Trophoblast cell (in vitro differentiated cells and primary cell): ENCODE measurements around the gene NR2F6.
"Not testable (repeated sequence)": the region's sequence is repeated elsewhere in the genome, so short reads cannot be mapped to it uniquely, and the experiment has no call there.

Experiments
- DNase-seq, 2 donors: peaks; one replicate each; pipeline ENCODE4 v3.0.0-alpha.2; 2016
- H2AFZ ChIP-seq: 2 replicates; pipeline ENCODE4 v1.6.1; 2013; ENCODE audit warnings: low read length, moderate library complexity, mild to moderate bottlenecking; ENCODE audit not compliant: insufficient read depth, poor library complexity
- H2AK5ac ChIP-seq: 2 replicates; pipeline ENCODE4 v1.6.1; 2013; ENCODE audit warnings: mild to moderate bottlenecking, low read length
- H2BK120ac ChIP-seq: 2 replicates; pipeline ENCODE4 v1.6.1; 2013; ENCODE audit warnings: low read length, mild to moderate bottlenecking, moderate library complexity; ENCODE audit not compliant: insufficient read depth, poor library complexity
- H2BK12ac ChIP-seq: 2 replicates; pipeline ENCODE4 v1.6.1; 2013; ENCODE audit warnings: mild to moderate bottlenecking, low read length, moderate library complexity
- H2BK5ac ChIP-seq: 2 replicates; pipeline ENCODE4 v1.6.1; 2013; ENCODE audit warnings: low read length, low read depth, moderate library complexity, mild to moderate bottlenecking; ENCODE audit not compliant: poor library complexity
- H3K14ac ChIP-seq: 2 replicates; pipeline ENCODE4 v1.6.1; 2013; ENCODE audit warnings: mild to moderate bottlenecking, low read length
- H3K18ac ChIP-seq: 2 replicates; pipeline ENCODE4 v1.6.1; 2013; ENCODE audit warnings: mild to moderate bottlenecking, low read length
- H3K23ac ChIP-seq: 2 replicates; pipeline ENCODE4 v1.6.1; 2013; ENCODE audit warnings: low read length
- H3K27ac ChIP-seq: 2 replicates; pipeline ENCODE4 v1.5.1; 2013; ENCODE audit warnings: low read depth, mild to moderate bottlenecking, inconsistent platforms, low read length, moderate library complexity
- H3K27me3 ChIP-seq: 2 replicates; pipeline ENCODE4 v1.6.1; 2013; ENCODE audit warnings: inconsistent platforms, mild to moderate bottlenecking, low read length, moderate library complexity; ENCODE audit not compliant: insufficient read depth
- H3K36me3 ChIP-seq, 2 experiments: 1 replicate in 1 of 2; 2 replicates in 1 of 2; pipeline ENCODE4 v1.6.1; 2013; ENCODE audit warnings: low read length in 2 of 2, mild to moderate bottlenecking in 2 of 2, moderate library complexity in 1 of 2; ENCODE audit not compliant: insufficient read depth in 2 of 2, control insufficient read depth in 1 of 2
- H3K4ac ChIP-seq: 2 replicates; pipeline ENCODE4 v1.6.1; 2013; ENCODE audit warnings: low read depth, mild to moderate bottlenecking, low read length, moderate library complexity
- H3K4me1 ChIP-seq, 2 experiments: 1 replicate in 1 of 2; 2 replicates in 1 of 2; pipeline ENCODE4 v1.6.1; 2013; ENCODE audit warnings: low read length in 2 of 2, mild to moderate bottlenecking in 2 of 2, moderate library complexity in 1 of 2; ENCODE audit not compliant: insufficient read depth in 2 of 2, control insufficient read depth in 1 of 2
- H3K4me2 ChIP-seq: 2 replicates; pipeline ENCODE4 v1.6.1; 2013; ENCODE audit warnings: inconsistent platforms, mild to moderate bottlenecking, low read length, moderate library complexity
- H3K4me3 ChIP-seq: 2 replicates; pipeline ENCODE4 v1.5.1; 2013; ENCODE audit warnings: mild to moderate bottlenecking, low read depth, low read length, inconsistent platforms
- H3K79me1 ChIP-seq: one replicate; pipeline ENCODE4 v1.6.1; 2013; ENCODE audit warnings: low read length
- H3K79me2 ChIP-seq: 2 replicates; pipeline ENCODE4 v1.6.1; 2013; ENCODE audit warnings: low read length, mild to moderate bottlenecking; ENCODE audit not compliant: control insufficient read depth, insufficient read depth, poor library complexity
- H3K9ac ChIP-seq: 2 replicates; pipeline ENCODE4 v1.6.1; 2013; ENCODE audit warnings: mild to moderate bottlenecking, low read length
- H3K9me3 ChIP-seq: 2 replicates; pipeline ENCODE4 v1.6.1; 2013; ENCODE audit warnings: low read depth, mild to moderate bottlenecking, control low read depth, inconsistent platforms, low read length; ENCODE audit not compliant: insufficient read depth
- H4K12ac ChIP-seq: 2 replicates; pipeline ENCODE4 v1.6.1; 2013; ENCODE audit warnings: low read depth, mild to moderate bottlenecking, low read length, moderate library complexity
- H4K8ac ChIP-seq: 2 replicates; pipeline ENCODE4 v1.6.1; 2013; ENCODE audit warnings: low read depth, mild to moderate bottlenecking, low read length, moderate library complexity
- H4K91ac ChIP-seq: one replicate; pipeline ENCODE4 v1.6.1; 2013; ENCODE audit warnings: low read depth, mild to moderate bottlenecking, low read length, moderate library complexity
- WGBS: extraction: QIAGEN DNeasy Blood & Tissue Kit; methylation state at CpG from one replicate; pipeline ENCODE4 v1.1.7; 2013; ENCODE audit warnings: missing lambda C conversion rate; ENCODE audit not compliant: insufficient read length, insufficient coverage; ENCODE audit errors: extremely low coverage; 5-methylcytosine and 5-hydroxymethylcytosine counted together

The NR2F6 gene

DNA sequence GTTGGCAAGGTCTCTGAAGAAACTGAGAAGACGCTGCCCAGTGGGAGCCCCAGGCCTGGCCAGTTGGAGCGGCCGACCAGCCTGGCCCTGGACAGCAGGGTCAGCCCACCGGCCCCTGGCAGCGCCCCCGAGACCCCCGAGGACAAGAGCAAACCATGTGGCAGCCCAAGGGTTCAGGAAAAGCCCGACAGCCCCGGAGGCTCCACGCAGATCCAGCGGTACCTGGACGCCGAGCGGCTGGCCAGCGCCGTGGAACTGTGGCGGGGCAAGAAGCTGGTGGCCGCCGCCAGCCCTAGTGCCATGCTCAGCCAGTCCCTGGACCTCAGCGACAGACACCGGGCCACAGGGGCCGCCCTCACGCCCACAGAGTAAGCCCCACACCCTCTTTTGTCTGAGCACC lies 50.6 kb downstream of the NR2F6 start:
- peaks cover 2% of the 10 kb centered on the region for H3K9me3 ChIP-seq
- no peak overlapping the region for H4K91ac ChIP-seq
- H3K14ac ChIP-seq = no peak overlapping the region
- H3K79me2 ChIP-seq = no peaks in the 10 kb centered on the region
- H2AFZ ChIP-seq = no peak overlapping the region
- H3K27ac ChIP-seq = no peak overlapping the region
- no peak overlapping the region for H2BK120ac ChIP-seq
- H3K79me1 ChIP-seq = no peaks in the 10 kb centered on the region
- no peak overlapping the region for H3K4me2 ChIP-seq
- no peak overlapping the region for H2BK12ac ChIP-seq
- H3K18ac ChIP-seq = no peak overlapping the region
- DNase-seq = no peak
- no peak overlapping the region for H3K4me3 ChIP-seq
- no peak overlapping the region for H4K12ac ChIP-seq
- H3K36me3 ChIP-seq = peaks cover 73 to 75% of the 10 kb centered on the region in 2 experiments
- H3K4me1 ChIP-seq = no peaks in the 10 kb centered on the region
- H2AK5ac ChIP-seq = no peak overlapping the region
- no peak overlapping the region for H3K9ac ChIP-seq
- WGBS = no CpG with 5 or more reads among the region's 23 CpGs
- no peak overlapping the region for H2BK5ac ChIP-seq
- no peak overlapping the region for H3K4ac ChIP-seq
- no peaks in the 10 kb centered on the region for H3K27me3 ChIP-seq
- no peak overlapping the region for H3K23ac ChIP-seq
- no peak overlapping the region for H4K8ac ChIP-seq

DNA sequence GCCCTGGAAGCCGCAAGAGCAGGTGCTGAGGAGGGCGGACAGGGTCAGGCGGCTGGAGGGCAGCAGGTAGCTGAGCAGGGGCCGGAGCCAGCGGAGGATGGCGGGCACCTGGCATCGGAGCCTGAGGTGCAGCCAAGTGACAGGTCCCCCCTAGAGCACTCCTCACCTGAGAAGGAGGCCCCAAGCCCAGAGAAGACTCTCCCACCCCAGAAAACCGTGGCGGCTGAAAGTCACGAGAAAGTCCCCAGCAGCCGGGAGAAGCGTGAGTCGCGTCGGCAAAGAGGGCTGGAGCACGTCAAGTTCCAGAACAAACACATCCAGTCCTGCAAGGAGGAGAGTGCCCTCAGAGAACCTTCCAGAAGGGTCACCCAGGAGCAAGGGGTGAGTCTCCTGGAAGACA lies 51.1 kb downstream of the NR2F6 start:
- Histone ChIP-seq H3K23ac (no peak overlapping the region), H2BK5ac (no peak overlapping the region), H2BK12ac (no peak overlapping the region), H3K4ac (no peak overlapping the region), H3K4me3 (no peak overlapping the region), H2AK5ac (no peak overlapping the region), H3K27ac (no peak overlapping the region), H4K12ac (no peak overlapping the region), H3K9ac (no peak overlapping the region), H3K9me3 (peaks cover 2% of the 10 kb centered on the region), H4K91ac (no peak overlapping the region), H3K4me2 (no peak overlapping the region), H3K27me3 (no peaks in the 10 kb centered on the region), H4K8ac (no peak overlapping the region), H3K14ac (no peak overlapping the region), H3K79me1 (no peaks in the 10 kb centered on the region), H3K36me3 (peaks cover 71 to 76% of the 10 kb centered on the region in 2 experiments), H3K18ac (no peak overlapping the region), H2BK120ac (no peak overlapping the region), H3K79me2 (no peaks in the 10 kb centered on the region), H2AFZ (no peak overlapping the region), H3K4me1 (no peaks in the 10 kb centered on the region)
- WGBS = no CpG with 5 or more reads among the region's 16 CpGs
- DNase-seq = no peak

DNA sequence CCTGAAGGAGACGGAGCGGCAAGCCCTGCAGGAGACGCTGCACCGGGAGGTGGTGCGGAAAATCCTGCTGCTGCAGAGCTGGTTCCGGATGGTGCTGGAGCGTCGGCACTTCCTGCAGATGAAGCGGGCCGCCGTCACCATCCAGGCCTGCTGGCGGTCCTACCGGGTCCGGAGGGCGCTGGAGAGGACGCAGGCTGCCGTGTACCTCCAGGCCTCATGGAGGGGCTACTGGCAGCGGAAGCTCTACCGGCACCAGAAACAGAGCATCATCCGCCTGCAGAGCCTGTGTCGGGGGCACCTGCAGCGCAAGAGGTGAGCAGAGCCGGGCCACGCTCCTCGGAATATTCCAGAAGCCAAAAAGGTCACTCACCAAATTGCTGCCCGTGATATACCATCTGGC lies 53.0 kb downstream of the NR2F6 start:
- H2AK5ac ChIP-seq = no peak overlapping the region
- H3K4me1 ChIP-seq = no peaks in the 10 kb centered on the region
- H3K4ac ChIP-seq = no peak overlapping the region
- no peak overlapping the region for H3K27ac ChIP-seq
- no peak overlapping the region for H4K12ac ChIP-seq
- H3K79me1 ChIP-seq = no peaks in the 10 kb centered on the region
- no peak overlapping the region for H3K4me3 ChIP-seq
- H3K9ac ChIP-seq = no peak overlapping the region
- H3K36me3 ChIP-seq = peaks cover 67 to 77% of the 10 kb centered on the region in 2 experiments
- no peak for DNase-seq
- no peak overlapping the region for H3K4me2 ChIP-seq
- H3K23ac ChIP-seq = no peak overlapping the region
- no peak overlapping the region for H2BK5ac ChIP-seq
- H4K8ac ChIP-seq = no peak overlapping the region
- no peaks in the 10 kb centered on the region for H3K79me2 ChIP-seq
- H2BK12ac ChIP-seq = no peak overlapping the region
- no peak overlapping the region for H3K14ac ChIP-seq
- WGBS = no CpG with 5 or more reads among the region's 26 CpGs
- no peaks in the 10 kb centered on the region for H3K27me3 ChIP-seq
- H2BK120ac ChIP-seq = no peak overlapping the region
- H2AFZ ChIP-seq = no peak overlapping the region
- H4K91ac ChIP-seq = no peak overlapping the region
- H3K18ac ChIP-seq = no peak overlapping the region
- H3K9me3 ChIP-seq = peaks cover 2% of the 10 kb centered on the region

DNA sequence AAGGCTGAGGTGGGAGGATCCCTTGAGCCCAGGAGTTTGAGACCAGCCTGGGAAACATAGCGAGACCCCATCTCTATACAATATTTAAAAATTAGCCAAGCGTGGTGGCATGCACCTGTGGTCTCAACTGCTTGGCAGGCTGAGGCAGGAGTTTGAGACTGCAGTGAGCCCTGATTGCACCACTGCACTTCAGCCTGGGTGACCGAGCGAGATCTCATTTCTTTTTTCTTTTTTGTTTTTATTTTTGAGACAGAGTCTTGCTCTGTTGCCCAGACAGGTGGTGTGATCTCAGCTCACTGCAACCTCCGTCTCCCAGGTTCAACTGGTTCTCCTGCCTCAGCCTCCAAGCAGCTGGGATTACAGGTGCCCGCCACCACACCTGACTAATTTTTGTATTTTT lies 54.0 kb downstream of the NR2F6 start:
- not testable (repeated sequence) for H3K4me3 ChIP-seq, H4K12ac ChIP-seq, H2AK5ac ChIP-seq, H4K91ac ChIP-seq, H3K18ac ChIP-seq, H3K9ac ChIP-seq, H3K23ac ChIP-seq, H2BK120ac ChIP-seq, H3K79me2 ChIP-seq, H3K9me3 ChIP-seq, H2BK5ac ChIP-seq, H3K27ac ChIP-seq, H2AFZ ChIP-seq, H3K27me3 ChIP-seq, H3K4me2 ChIP-seq, H3K4me1 ChIP-seq, H3K14ac ChIP-seq, DNase-seq, H4K8ac ChIP-seq, H3K4ac ChIP-seq, H3K79me1 ChIP-seq, H2BK12ac ChIP-seq
- WGBS = no CpG with 5 or more reads among the region's 6 CpGs
- peaks cover 70 to 81% of the 10 kb centered on the region in 2 experiments for H3K36me3 ChIP-seq
